ENCODE measurements around the gene MICU1.
"Not testable (repeated sequence)": the region's sequence is repeated elsewhere in the genome, so short reads cannot be mapped to it uniquely, and the experiment has no call there.

Gene MICU1

GRCh38 chr10:72353965-72354355 lies 271.9 kb downstream of the MICU1 start:
- Histone ChIP-seq H3K27me3 (ENCODE audit: insufficient read depth, poor library complexity, severe bottlenecking) (no peaks in the 10 kb centered on the region), H3K36me3 (ENCODE audit: low read depth) (peaks cover 18% of the 10 kb centered on the region), H3K27ac (ENCODE audit: poor library complexity, severe bottlenecking) (peak overlapping the region; percentile 76), H3K4me3 (ENCODE audit: severe bottlenecking) (peak overlapping the region; percentile 62), H3K4me1 (ENCODE audit: insufficient read depth, poor library complexity, severe bottlenecking) (peaks cover 6% of the 10 kb centered on the region), H3K9me3 (ENCODE audit: severe bottlenecking) (no peaks in the 10 kb centered on the region)
- DNase-seq (ENCODE audit: low spot score) (no peak), ATAC-seq (ENCODE audit: low read depth) (peak; percentile 3)
- no peak for TF ChIP-seq CTCF (IDR thresholded peaks at IDR 0.05; ENCODE audit: poor library complexity, severe bottlenecking)

- Histone ChIP-seq H3K4me1 (ENCODE audit: insufficient read depth, poor library complexity, severe bottlenecking) (peaks cover 6% of the 10 kb centered on the region), H3K27ac (ENCODE audit: poor library complexity, severe bottlenecking) (peak overlapping the region; percentile 76), H3K4me3 (ENCODE audit: severe bottlenecking) (peak overlapping the region; percentile 62), H3K27me3 (ENCODE audit: insufficient read depth, poor library complexity, severe bottlenecking) (no peaks in the 10 kb centered on the region), H3K9me3 (ENCODE audit: severe bottlenecking) (no peaks in the 10 kb centered on the region), H3K36me3 (ENCODE audit: low read depth) (peaks cover 25% of the 10 kb centered on the region)
- no peak for DNase-seq (ENCODE audit: low spot score)
- no peak for TF ChIP-seq CTCF (IDR thresholded peaks at IDR 0.05; ENCODE audit: poor library complexity, severe bottlenecking)
- ATAC-seq (ENCODE audit: low read depth) = 0 out of 3 replicates have a peak, but pooled peaks have one; percentile 3
Observed at GRCh38 chr10:72353028-72353964, 272.6 kb downstream of the MICU1 start.

- H3K27ac ChIP-seq (ENCODE audit: poor library complexity, severe bottlenecking) = no peak overlapping the region
- no peak for ATAC-seq (ENCODE audit: low read depth)
Observed at GRCh38 chr10:72351479-72351878, 274.4 kb downstream of the MICU1 start.

GRCh38 chr10:72349438-72349837 lies 276.4 kb downstream of the MICU1 start:
- H3K4me1 ChIP-seq (ENCODE audit: insufficient read depth, poor library complexity, severe bottlenecking) = peaks cover 6% of the 10 kb centered on the region
- ATAC-seq (ENCODE audit: low read depth) = no peak
- H3K4me3 ChIP-seq (ENCODE audit: severe bottlenecking) = no peak overlapping the region
- H3K36me3 ChIP-seq (ENCODE audit: low read depth) = peaks cover 28% of the 10 kb centered on the region
- no peak overlapping the region for H3K27ac ChIP-seq (ENCODE audit: poor library complexity, severe bottlenecking)
- no peak for TF ChIP-seq CTCF (IDR thresholded peaks at IDR 0.05; ENCODE audit: poor library complexity, severe bottlenecking)
- H3K27me3 ChIP-seq (ENCODE audit: insufficient read depth, poor library complexity, severe bottlenecking) = no peaks in the 10 kb centered on the region
- DNase-seq (ENCODE audit: low spot score) = no peak
- no peaks in the 10 kb centered on the region for H3K9me3 ChIP-seq (ENCODE audit: severe bottlenecking)

More at GRCh38 chr10:72351479-72351878, 274.4 kb downstream of the MICU1 start:
- Histone ChIP-seq H3K9me3 (ENCODE audit: severe bottlenecking) (no peaks in the 10 kb centered on the region), H3K4me3 (ENCODE audit: severe bottlenecking) (no peak overlapping the region), H3K27me3 (ENCODE audit: insufficient read depth, poor library complexity, severe bottlenecking) (no peaks in the 10 kb centered on the region), H3K36me3 (ENCODE audit: low read depth) (peaks cover 28% of the 10 kb centered on the region), H3K4me1 (ENCODE audit: insufficient read depth, poor library complexity, severe bottlenecking) (peaks cover 6% of the 10 kb centered on the region)
- no peak for TF ChIP-seq CTCF (IDR thresholded peaks at IDR 0.05; ENCODE audit: poor library complexity, severe bottlenecking)
- no peak for DNase-seq (ENCODE audit: low spot score)

GRCh38 chr10:72348282-72348681 lies 277.6 kb downstream of the MICU1 start:
- Histone ChIP-seq H3K9me3 (ENCODE audit: severe bottlenecking) (no peaks in the 10 kb centered on the region), H3K4me3 (ENCODE audit: severe bottlenecking) (no peak overlapping the region), H3K4me1 (ENCODE audit: insufficient read depth, poor library complexity, severe bottlenecking) (peaks cover 3% of the 10 kb centered on the region), H3K27me3 (ENCODE audit: insufficient read depth, poor library complexity, severe bottlenecking) (no peaks in the 10 kb centered on the region), H3K36me3 (ENCODE audit: low read depth) (peaks cover 35% of the 10 kb centered on the region), H3K27ac (ENCODE audit: poor library complexity, severe bottlenecking) (no peak overlapping the region)
- no peak for ATAC-seq (ENCODE audit: low read depth)
- DNase-seq (ENCODE audit: low spot score) = no peak
- no peak for TF ChIP-seq CTCF (IDR thresholded peaks at IDR 0.05; ENCODE audit: poor library complexity, severe bottlenecking)

- H3K4me3 ChIP-seq (ENCODE audit: severe bottlenecking); ATAC-seq (ENCODE audit: low read depth); H3K27ac ChIP-seq (ENCODE audit: poor library complexity, severe bottlenecking); H3K9me3 ChIP-seq (ENCODE audit: severe bottlenecking); H3K27me3 ChIP-seq (ENCODE audit: insufficient read depth, poor library complexity, severe bottlenecking); DNase-seq (ENCODE audit: low spot score); H3K4me1 ChIP-seq (ENCODE audit: insufficient read depth, poor library complexity, severe bottlenecking): not testable (repeated sequence)
- H3K36me3 ChIP-seq (ENCODE audit: low read depth) = peaks cover 33% of the 10 kb centered on the region
Observed at GRCh38 chr10:72346117-72346516, 279.8 kb downstream of the MICU1 start.
